Endothelial cell of umbilical vein (primary cell): Measurements from ENCODE around the gene CLGN. TPM values are rescaled to one million over a fixed set of nuclear protein-coding genes. Genes with fewer than 3 reads are reported as not detected.

Experiments
- BruUV-seq: library from RNA; stranded (reverse); fragments of 400-500 nt; replicated peaks from 2 replicates; lab custom pipeline; 2021; lab: Mats Ljungman, UMichigan
- CTCF ChIA-PET: fragments of 300-600, 350-600 bp; sonication (Branson Sonifier 250); formaldehyde crosslinking; loops from one replicate; lab custom pipeline; 2021; ENCODE audit warnings: antibody characterized with exemption, inconsistent platforms; lab: Charles Lee
- POLR2A ChIA-PET: fragments of 300-600, 350-600 bp; sonication (Branson Sonifier 250); formaldehyde crosslinking; loops from one replicate; lab custom pipeline; 2021; ENCODE audit warnings: antibody characterized with exemption, inconsistent platforms; lab: Charles Lee
- DNase-seq: peaks from one replicate; pipeline ENCODE4 v3.0.0-alpha.2; 2011; ENCODE audit warnings: low read depth, low spot score
- FAIRE-seq: peaks from 2 replicates; lab custom pipeline; 2011; peaks lifted over from hg19 to GRCh38; lab: Jason Lieb, UNC
- H2AFZ ChIP-seq: 2 replicates; pipeline ENCODE4 v1.6.0; 2012; ENCODE audit warnings: low read depth, low read length, control low read depth, inconsistent platforms
- H3K27ac ChIP-seq: 2 replicates; pipeline ENCODE4 v1.5.1; 2011; ENCODE audit warnings: low read depth, mild to moderate bottlenecking, control low read depth, low read length, moderate library complexity; ENCODE audit not compliant: insufficient read depth
- H3K27me3 ChIP-seq, 2 experiments: 2 replicates each; pipeline versions ENCODE4 v1.6.0 to v1.6.1; 2011; ENCODE audit warnings: low read length in 2 of 2, mixed read lengths in 1 of 2; ENCODE audit not compliant: control insufficient read depth in 2 of 2, insufficient read depth in 2 of 2
- H3K36me3 ChIP-seq, 2 experiments: 2 replicates in 1 of 2; 3 replicates in 1 of 2; pipeline ENCODE4 v1.5.1; 2011; ENCODE audit warnings: low read length in 2 of 2, mild to moderate bottlenecking in 1 of 2, moderate library complexity in 1 of 2; ENCODE audit not compliant: control insufficient read depth in 2 of 2, insufficient read depth in 2 of 2; ENCODE audit errors: extremely low read depth in 1 of 2
- H3K4me1 ChIP-seq: 3 replicates; pipeline ENCODE4 v1.5.1; 2011; ENCODE audit warnings: mild to moderate bottlenecking, low read length; ENCODE audit not compliant: control insufficient read depth, insufficient read depth; ENCODE audit errors: extremely low read depth
- H3K4me2 ChIP-seq: 2 replicates; pipeline ENCODE4 v1.6.1; 2011; ENCODE audit warnings: low read length, control low read depth, mixed read lengths; ENCODE audit not compliant: insufficient read depth
- H3K4me3 ChIP-seq, 3 experiments: fragments of 200-600 bp in 1 of 3; sonication (generic), shearing (Covaris generic) in 1 of 3; replicated peaks in 1 of 3; 2 replicates each; pipeline ENCODE4 v1.5.1; 2011 to 2016; ENCODE audit warnings: control low read depth in 3 of 3, low read length in 3 of 3, mild to moderate bottlenecking in 2 of 3, inconsistent platforms in 1 of 3, low read depth in 1 of 3, moderate library complexity in 1 of 3; ENCODE audit not compliant: insufficient read depth in 1 of 3
- H3K79me2 ChIP-seq: 2 replicates; pipeline ENCODE4 v1.6.0; 2012; ENCODE audit warnings: low read length, inconsistent platforms; ENCODE audit not compliant: control insufficient read depth, insufficient read depth
- H3K9ac ChIP-seq: replicated peaks from 2 replicates; pipeline ENCODE3; 2011; ENCODE audit warnings: low read length, control low read depth; ENCODE audit not compliant: insufficient read depth; ENCODE audit errors: extremely low read depth
- H3K9me1 ChIP-seq: replicated peaks from 3 replicates; pipeline ENCODE4 v1.6.0; 2011; ENCODE audit warnings: mild to moderate bottlenecking, low read length; ENCODE audit not compliant: control insufficient read depth, insufficient read depth; ENCODE audit errors: extremely low read depth
- H3K9me3 ChIP-seq: replicated peaks from 2 replicates; pipeline ENCODE4 v1.5.1; 2012; ENCODE audit warnings: low read length, inconsistent platforms; ENCODE audit not compliant: control insufficient read depth, insufficient read depth
- H4K20me1 ChIP-seq: replicated peaks from 2 replicates; pipeline ENCODE3; 2011; ENCODE audit warnings: mild to moderate bottlenecking, low read length; ENCODE audit not compliant: control insufficient read depth, insufficient read depth; ENCODE audit errors: extremely low read depth
- EZH2 ChIP-seq: IDR thresholded peaks from 2 replicates; pipeline ENCODE4 v1.6.1; 2012; ENCODE audit warnings: borderline replicate concordance, low read depth, mild to moderate bottlenecking, moderate library complexity, low read length, inconsistent platforms; ENCODE audit not compliant: severe bottlenecking
- FOS ChIP-seq: IDR thresholded peaks from 2 replicates; pipeline ENCODE4 v1.6.1; 2011; ENCODE audit warnings: mild to moderate bottlenecking, low read length, moderate library complexity, borderline replicate concordance; ENCODE audit not compliant: insufficient read depth
- GATA2 ChIP-seq: IDR thresholded peaks from 2 replicates; pipeline ENCODE4 v1.7.0; 2011; ENCODE audit warnings: low read depth, mild to moderate bottlenecking, moderate library complexity, mixed read lengths, low read length; ENCODE audit not compliant: insufficient read length, insufficient read depth
- JUN ChIP-seq: IDR thresholded peaks from 2 replicates; pipeline ENCODE4 v1.6.1; 2011; ENCODE audit warnings: borderline replicate concordance, low read depth; ENCODE audit not compliant: insufficient read length, insufficient read depth
- MYC ChIP-seq: IDR thresholded peaks from one replicate; pipeline ENCODE4 v1.6.1; 2011; ENCODE audit warnings: mild to moderate bottlenecking, low read depth, low read length
- POLR2A ChIP-seq: IDR thresholded peaks from 2 replicates; pipeline ENCODE4 v1.6.1; 2012; ENCODE audit warnings: low read depth, mild to moderate bottlenecking, control low read depth, low read length
- POLR2AphosphoS5 ChIP-seq: IDR thresholded peaks from 2 replicates; pipeline ENCODE4 v1.6.1; 2012; ENCODE audit warnings: low read depth, mild to moderate bottlenecking, control low read depth, low read length, moderate library complexity; ENCODE audit not compliant: insufficient read depth
- dilution Hi-C: fragments of 300-500 bp; cut with MboI; formaldehyde crosslinking; loops from one replicate; pipeline ENCODE4 v1.15.0; 2019; ENCODE audit warnings: low sequenced_read_pairs; ENCODE audit not compliant: extremely low pct_ligation_motif_present
- intact Hi-C: fragments of 100-400 bp; cut with micrococcal nuclease; formaldehyde crosslinking; loops from one replicate; pipeline ENCODE4 v1.10.0; 2022
- polyA plus RNA-seq, 4 experiments: library from polyadenylated mRNA; depleted of rRNA in 3 of 4; stranded (reverse) in 3 of 4; unstranded in 1 of 4; fragments of >200 nt; gene quantifications; 2 replicates each; pipeline versions ENCODE4 v1.2.1 to v1.2.3, GENCODE V29; 2011 to 2012; ENCODE audit warnings: missing spikeins in 1 of 4
- total RNA-seq: library from RNA; stranded (reverse); gene quantifications from 2 replicates; pipeline ENCODE4 v1.2.3, GENCODE V29; 2021
- TF ChIP-seq, protein P1 (sequence below): IDR thresholded peaks from 2 replicates; pipeline ENCODE4 v1.6.1; 2011; ENCODE audit not compliant: insufficient read depth, insufficient read length
- TF ChIP-seq, protein P2 (sequence below), 2 donors: IDR thresholded peaks; 1 replicate in 1 of 2; 2 replicates in 1 of 2; pipeline ENCODE4 v1.5.1; 2011; ENCODE audit warnings: low read length in 2 of 2, mild to moderate bottlenecking in 2 of 2, moderate library complexity in 2 of 2, control low read depth in 1 of 2, inconsistent platforms in 1 of 2, low read depth in 1 of 2; ENCODE audit not compliant: insufficient read depth in 1 of 2; ENCODE audit errors: extremely low read depth in 1 of 2

The CLGN gene
- total and polyA plus RNA-seq, 2 donors (not counting 3 experiments of a cell fraction or from before 2014, with no cell fraction given): 0.12 to 1.00 TPM

DNA sequence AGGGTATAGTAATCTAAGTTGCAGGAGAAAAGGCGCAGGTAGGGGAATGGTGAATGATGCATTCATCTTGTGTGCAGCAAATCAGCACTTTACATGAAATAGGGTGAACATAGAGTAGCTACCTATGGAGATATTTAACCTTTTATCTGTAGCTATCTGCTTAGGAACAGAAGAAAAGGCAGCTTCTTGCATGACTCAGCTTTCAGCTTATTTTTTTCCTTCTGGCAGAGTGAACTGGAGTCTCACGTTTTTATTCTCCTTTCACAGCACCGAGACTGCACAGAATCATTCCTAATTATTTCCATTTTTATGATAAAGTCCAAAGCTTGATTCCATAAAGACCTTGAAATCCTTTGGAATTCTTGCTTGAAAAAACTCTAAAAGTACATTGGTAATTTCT lies 58.8 kb downstream of the CLGN start:
- BruUV-seq: no TSS peak
- Histone ChIP-seq H3K4me3 (no peak overlapping the region), H3K36me3 (no peaks in the 10 kb centered on the region), H3K27me3 (no peaks in the 10 kb centered on the region), H2AFZ (peak overlapping the region; percentile 19), H3K79me2 (no peaks in the 10 kb centered on the region), H3K4me1 (peaks cover 11% of the 10 kb centered on the region), H4K20me1 (no peaks in the 10 kb centered on the region), H3K4me2 (no peak overlapping the region), H3K27ac (no peak overlapping the region), H3K9me1 (no peaks in the 10 kb centered on the region), H3K9me3 (no peaks in the 10 kb centered on the region), H3K9ac (no peak overlapping the region)
- FAIRE-seq (no peak), DNase-seq (no peak)
- intact Hi-C loops (no loop called here), dilution Hi-C loops (no loop called here)
- POLR2A ChIA-PET: no interaction called here
- TF ChIP-seq GATA2 (no peak), EZH2 (no peak), JUN (no peak), POLR2AphosphoS5 (no peak), MYC (no peak), POLR2A (no peak), FOS (no peak)
- TF ChIP-seq, protein P1, sequence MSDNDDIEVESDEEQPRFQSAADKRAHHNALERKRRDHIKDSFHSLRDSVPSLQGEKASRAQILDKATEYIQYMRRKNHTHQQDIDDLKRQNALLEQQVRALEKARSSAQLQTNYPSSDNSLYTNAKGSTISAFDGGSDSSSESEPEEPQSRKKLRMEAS: no peak
- TF ChIP-seq, protein P2, sequence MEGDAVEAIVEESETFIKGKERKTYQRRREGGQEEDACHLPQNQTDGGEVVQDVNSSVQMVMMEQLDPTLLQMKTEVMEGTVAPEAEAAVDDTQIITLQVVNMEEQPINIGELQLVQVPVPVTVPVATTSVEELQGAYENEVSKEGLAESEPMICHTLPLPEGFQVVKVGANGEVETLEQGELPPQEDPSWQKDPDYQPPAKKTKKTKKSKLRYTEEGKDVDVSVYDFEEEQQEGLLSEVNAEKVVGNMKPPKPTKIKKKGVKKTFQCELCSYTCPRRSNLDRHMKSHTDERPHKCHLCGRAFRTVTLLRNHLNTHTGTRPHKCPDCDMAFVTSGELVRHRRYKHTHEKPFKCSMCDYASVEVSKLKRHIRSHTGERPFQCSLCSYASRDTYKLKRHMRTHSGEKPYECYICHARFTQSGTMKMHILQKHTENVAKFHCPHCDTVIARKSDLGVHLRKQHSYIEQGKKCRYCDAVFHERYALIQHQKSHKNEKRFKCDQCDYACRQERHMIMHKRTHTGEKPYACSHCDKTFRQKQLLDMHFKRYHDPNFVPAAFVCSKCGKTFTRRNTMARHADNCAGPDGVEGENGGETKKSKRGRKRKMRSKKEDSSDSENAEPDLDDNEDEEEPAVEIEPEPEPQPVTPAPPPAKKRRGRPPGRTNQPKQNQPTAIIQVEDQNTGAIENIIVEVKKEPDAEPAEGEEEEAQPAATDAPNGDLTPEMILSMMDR (IDR thresholded peaks at IDR 0.05; ENCODE audit: extremely low read depth in 1 of 2, insufficient read depth in 1 of 2, low read depth in 1 of 2, low read length in 2 of 2): no peak
- CTCF ChIA-PET: interaction anchor here (1.0 to 2.6 kb wide), 5 partner anchors 9 to 712 kb away, joined by 3 to 55 read pairs (median 4); no protein-coding TSS in a partner anchor
